RWPE2 (cell line): Measurements from ENCODE around the gene CD6.

ENCODE experiments used
- ATAC-seq: fragments of 200-7000 bp; cut with Tn5 transposase; 3 replicates; pipeline ENCODE4 v1.9.1; 2021; ENCODE audit warnings: low read depth
- DNase-seq: peaks from one replicate; pipeline ENCODE4 v3.0.0-alpha.2; 2020; ENCODE audit warnings: low spot score
- H3K27ac ChIP-seq: fragments of 450-650 bp; 2 replicates; pipeline ENCODE4 v1.5.1; 2017; ENCODE audit warnings: mild to moderate bottlenecking; ENCODE audit not compliant: poor library complexity, severe bottlenecking
- H3K27me3 ChIP-seq: fragments of 250-450 bp; sonication (Bioruptor Pico); 2 replicates; pipeline ENCODE4 v1.5.1; 2021; ENCODE audit warnings: mild to moderate bottlenecking, moderate library complexity; ENCODE audit not compliant: insufficient read depth, poor library complexity, severe bottlenecking
- H3K36me3 ChIP-seq: fragments of 250-450 bp; sonication (Bioruptor Pico); 2 replicates; pipeline ENCODE4 v1.5.1; 2020; ENCODE audit warnings: low read depth, mild to moderate bottlenecking, moderate library complexity
- H3K4me1 ChIP-seq: fragments of 250-450 bp; sonication (Bioruptor Pico); 2 replicates; pipeline ENCODE4 v1.5.1; 2021; ENCODE audit warnings: mild to moderate bottlenecking, moderate library complexity; ENCODE audit not compliant: insufficient read depth, poor library complexity, severe bottlenecking
- H3K4me3 ChIP-seq: fragments of 250-450 bp; sonication (Bioruptor Pico); 2 replicates; pipeline ENCODE4 v1.5.1; 2021; ENCODE audit warnings: mild to moderate bottlenecking, moderate library complexity; ENCODE audit not compliant: severe bottlenecking
- H3K9me3 ChIP-seq: fragments of 250-450 bp; sonication (Bioruptor Pico); 2 replicates; pipeline ENCODE4 v1.5.1; 2021; ENCODE audit warnings: mild to moderate bottlenecking, moderate library complexity; ENCODE audit not compliant: severe bottlenecking
- CTCF ChIP-seq: fragments of 450-650 bp; IDR thresholded peaks from one replicate; pipeline ENCODE4 v1.5.1; 2017; ENCODE audit warnings: mild to moderate bottlenecking, moderate library complexity; ENCODE audit not compliant: poor library complexity, severe bottlenecking

The CD6 gene

GRCh38 chr11:61053191-61053590 is 81.7 kb downstream of the CD6 start:
- no peak for ATAC-seq

GRCh38 chr11:61054513-61054912 is 83.0 kb downstream of the CD6 start:
- no peak for TF ChIP-seq CTCF
- DNase-seq = no peak
- ATAC-seq = no peak
- no peak overlapping the region for H3K4me3 ChIP-seq
- no peak overlapping the region for H3K27ac ChIP-seq
- no peaks in the 10 kb centered on the region for H3K36me3 ChIP-seq
- no peaks in the 10 kb centered on the region for H3K4me1 ChIP-seq
- H3K27me3 ChIP-seq = no peaks in the 10 kb centered on the region
- H3K9me3 ChIP-seq = no peaks in the 10 kb centered on the region

More at GRCh38 chr11:61053191-61053590, 81.7 kb downstream of the CD6 start:
- no peak overlapping the region for H3K27ac ChIP-seq
- no peaks in the 10 kb centered on the region for H3K4me1 ChIP-seq
- H3K9me3 ChIP-seq = no peaks in the 10 kb centered on the region
- no peak overlapping the region for H3K4me3 ChIP-seq
- DNase-seq = no peak
- TF ChIP-seq CTCF = no peak
- no peaks in the 10 kb centered on the region for H3K27me3 ChIP-seq
- H3K36me3 ChIP-seq = no peaks in the 10 kb centered on the region

- no peaks in the 10 kb centered on the region for H3K9me3 ChIP-seq
- H3K27me3 ChIP-seq = no peaks in the 10 kb centered on the region
- no peak for TF ChIP-seq CTCF
- no peak overlapping the region for H3K4me3 ChIP-seq
- ATAC-seq = no peak
- H3K27ac ChIP-seq = no peak overlapping the region
- no peaks in the 10 kb centered on the region for H3K36me3 ChIP-seq
- no peak for DNase-seq
- H3K4me1 ChIP-seq = no peaks in the 10 kb centered on the region
These were observed 83.6 kb downstream of the CD6 start for GRCh38 chr11:61054927-61055562.

- H3K4me1 ChIP-seq = peaks cover 3% of the 10 kb centered on the region
- H3K4me3 ChIP-seq = no peak overlapping the region
- no peaks in the 10 kb centered on the region for H3K9me3 ChIP-seq
- H3K27ac ChIP-seq = no peak overlapping the region
- DNase-seq = peak; percentile 20
- no peaks in the 10 kb centered on the region for H3K36me3 ChIP-seq
- no peaks in the 10 kb centered on the region for H3K27me3 ChIP-seq
- no peak for ATAC-seq
- TF ChIP-seq CTCF = no peak
These were observed 84.3 kb downstream of the CD6 start for GRCh38 chr11:61055776-61056175.

- H3K9me3 ChIP-seq = no peaks in the 10 kb centered on the region
- no peak for TF ChIP-seq CTCF
- no peak overlapping the region for H3K4me3 ChIP-seq
- DNase-seq (peak; percentile 11), ATAC-seq (no peak)
- H3K4me1 ChIP-seq = peaks cover 10% of the 10 kb centered on the region
- no peak overlapping the region for H3K27ac ChIP-seq
- no peaks in the 10 kb centered on the region for H3K27me3 ChIP-seq
- no peaks in the 10 kb centered on the region for H3K36me3 ChIP-seq
These were observed 85.1 kb downstream of the CD6 start for GRCh38 chr11:61056571-61056970.
